ENCODE measurements around the gene MC5R. TPM values are rescaled to one million over a fixed set of nuclear protein-coding genes. Genes with fewer than 3 reads are reported as not detected.
"Not testable (repeated sequence)": the region's sequence is repeated elsewhere in the genome, so short reads cannot be mapped to it uniquely, and the experiment has no call there.

MC5R gene
- total RNA-seq, 1 donor from 2014 or later: 1.6 TPM

GRCh38 chr18:13835202-13835601, 11.3 kb downstream of the MC5R start:
- H3K4me3 ChIP-seq (ENCODE audit: low read length in 3 of 3): no peak overlapping the region
- no peak overlapping the region for H3K27ac ChIP-seq (ENCODE audit: low read depth, low read length)
- H3K36me3 ChIP-seq (ENCODE audit: control insufficient read depth in 3 of 3, insufficient read depth in 3 of 3, low read length in 3 of 3): no peaks in the 10 kb centered on the region
- H3K9me3 ChIP-seq (ENCODE audit: control insufficient read depth in 3 of 3, low read length in 3 of 3): no peaks in the 10 kb centered on the region
- no peaks in the 10 kb centered on the region for H3K4me1 ChIP-seq (ENCODE audit: control insufficient read depth in 3 of 3, insufficient read depth in 3 of 3, low read length in 3 of 3)
- H3K27me3 ChIP-seq (ENCODE audit: control insufficient read depth in 3 of 3, insufficient read depth in 3 of 3, low read length in 3 of 3): peaks cover 13 to 28% (median 21%) of the 10 kb centered on the region in 3 donors
- H3K9ac ChIP-seq (ENCODE audit: low read depth in 1 of 3, low read length in 3 of 3): no peak overlapping the region

GRCh38 chr18:13836559-13836958, 12.6 kb downstream of the MC5R start:
- Histone ChIP-seq H3K27ac (ENCODE audit: low read depth, low read length) (no peak overlapping the region), H3K9ac (ENCODE audit: low read depth in 1 of 3, low read length in 3 of 3) (no peak overlapping the region), H3K27me3 (ENCODE audit: control insufficient read depth in 3 of 3, insufficient read depth in 3 of 3, low read length in 3 of 3) (peaks cover 10 to 28% (median 16%) of the 10 kb centered on the region in 3 donors), H3K9me3 (ENCODE audit: control insufficient read depth in 3 of 3, low read length in 3 of 3) (no peaks in the 10 kb centered on the region), H3K4me1 (ENCODE audit: control insufficient read depth in 3 of 3, insufficient read depth in 3 of 3, low read length in 3 of 3) (no peaks in the 10 kb centered on the region), H3K4me3 (ENCODE audit: low read length in 3 of 3) (no peak overlapping the region), H3K36me3 (ENCODE audit: control insufficient read depth in 3 of 3, insufficient read depth in 3 of 3, low read length in 3 of 3) (no peaks in the 10 kb centered on the region)

GRCh38 chr18:13849791-13850190, 25.8 kb downstream of the MC5R start:
- no peak overlapping the region for H3K4me3 ChIP-seq (ENCODE audit: low read length in 3 of 3)
- no peaks in the 10 kb centered on the region for H3K27me3 ChIP-seq (ENCODE audit: control insufficient read depth in 3 of 3, insufficient read depth in 3 of 3, low read length in 3 of 3)
- H3K27ac ChIP-seq (ENCODE audit: low read depth, low read length): no peak overlapping the region
- H3K9me3 ChIP-seq (ENCODE audit: control insufficient read depth in 3 of 3, low read length in 3 of 3): peaks cover 0 to 7% (median 5%) of the 10 kb centered on the region in 3 donors
- no peaks in the 10 kb centered on the region for H3K4me1 ChIP-seq (ENCODE audit: control insufficient read depth in 3 of 3, insufficient read depth in 3 of 3, low read length in 3 of 3)
- no peak overlapping the region for H3K9ac ChIP-seq (ENCODE audit: low read depth in 1 of 3, low read length in 3 of 3)
- H3K36me3 ChIP-seq (ENCODE audit: control insufficient read depth in 3 of 3, insufficient read depth in 3 of 3, low read length in 3 of 3): no peaks in the 10 kb centered on the region

- H3K27me3 ChIP-seq (ENCODE audit: control insufficient read depth in 3 of 3, insufficient read depth in 3 of 3, low read length in 3 of 3); H3K4me3 ChIP-seq (ENCODE audit: low read length in 3 of 3); H3K4me1 ChIP-seq (ENCODE audit: control insufficient read depth in 3 of 3, insufficient read depth in 3 of 3, low read length in 3 of 3); H3K27ac ChIP-seq (ENCODE audit: low read depth, low read length); H3K36me3 ChIP-seq (ENCODE audit: control insufficient read depth in 3 of 3, insufficient read depth in 3 of 3, low read length in 3 of 3); H3K9ac ChIP-seq (ENCODE audit: low read depth in 1 of 3, low read length in 3 of 3); H3K9me3 ChIP-seq (ENCODE audit: control insufficient read depth in 3 of 3, low read length in 3 of 3): not testable (repeated sequence)
Measured at GRCh38 chr18:13862898-13863297, 38.9 kb downstream of the MC5R start.

- peaks cover 23 to 37% (median 28%) of the 10 kb centered on the region in 3 donors for H3K27me3 ChIP-seq (ENCODE audit: control insufficient read depth in 3 of 3, insufficient read depth in 3 of 3, low read length in 3 of 3)
- H3K27ac ChIP-seq (ENCODE audit: low read depth, low read length): no peak overlapping the region
- no peaks in the 10 kb centered on the region for H3K36me3 ChIP-seq (ENCODE audit: control insufficient read depth in 3 of 3, insufficient read depth in 3 of 3, low read length in 3 of 3)
- no peak overlapping the region for H3K4me3 ChIP-seq (ENCODE audit: low read length in 3 of 3)
- no peaks in the 10 kb centered on the region for H3K4me1 ChIP-seq (ENCODE audit: control insufficient read depth in 3 of 3, insufficient read depth in 3 of 3, low read length in 3 of 3)
- no peaks in the 10 kb centered on the region for H3K9me3 ChIP-seq (ENCODE audit: control insufficient read depth in 3 of 3, low read length in 3 of 3)
- no peak overlapping the region for H3K9ac ChIP-seq (ENCODE audit: low read depth in 1 of 3, low read length in 3 of 3)
Measured at GRCh38 chr18:13868501-13869271, 44.7 kb downstream of the MC5R start.

- H3K4me3 ChIP-seq (ENCODE audit: low read length in 3 of 3): no peak overlapping the region
- peaks cover 19 to 35% (median 28%) of the 10 kb centered on the region in 3 donors for H3K27me3 ChIP-seq (ENCODE audit: control insufficient read depth in 3 of 3, insufficient read depth in 3 of 3, low read length in 3 of 3)
- no peaks in the 10 kb centered on the region for H3K9me3 ChIP-seq (ENCODE audit: control insufficient read depth in 3 of 3, low read length in 3 of 3)
- H3K27ac ChIP-seq (ENCODE audit: low read depth, low read length): no peak overlapping the region
- H3K9ac ChIP-seq (ENCODE audit: low read depth in 1 of 3, low read length in 3 of 3): no peak overlapping the region
- no peaks in the 10 kb centered on the region for H3K4me1 ChIP-seq (ENCODE audit: control insufficient read depth in 3 of 3, insufficient read depth in 3 of 3, low read length in 3 of 3)
- no peaks in the 10 kb centered on the region for H3K36me3 ChIP-seq (ENCODE audit: control insufficient read depth in 3 of 3, insufficient read depth in 3 of 3, low read length in 3 of 3)
Measured at GRCh38 chr18:13871701-13872100, 47.8 kb downstream of the MC5R start.

GRCh38 chr18:13872373-13872772, 48.4 kb downstream of the MC5R start:
- no peaks in the 10 kb centered on the region for H3K9me3 ChIP-seq (ENCODE audit: control insufficient read depth in 3 of 3, low read length in 3 of 3)
- H3K36me3 ChIP-seq (ENCODE audit: control insufficient read depth in 3 of 3, insufficient read depth in 3 of 3, low read length in 3 of 3): no peaks in the 10 kb centered on the region
- peaks cover 19 to 35% (median 28%) of the 10 kb centered on the region in 3 donors for H3K27me3 ChIP-seq (ENCODE audit: control insufficient read depth in 3 of 3, insufficient read depth in 3 of 3, low read length in 3 of 3)
- H3K9ac ChIP-seq (ENCODE audit: low read depth in 1 of 3, low read length in 3 of 3): no peak overlapping the region
- no peak overlapping the region for H3K4me3 ChIP-seq (ENCODE audit: low read length in 3 of 3)
- H3K4me1 ChIP-seq (ENCODE audit: control insufficient read depth in 3 of 3, insufficient read depth in 3 of 3, low read length in 3 of 3): no peaks in the 10 kb centered on the region
- H3K27ac ChIP-seq (ENCODE audit: low read depth, low read length): no peak overlapping the region

GRCh38 chr18:13872932-13873331, 49.0 kb downstream of the MC5R start:
- H3K4me1 ChIP-seq (ENCODE audit: control insufficient read depth in 3 of 3, insufficient read depth in 3 of 3, low read length in 3 of 3): no peaks in the 10 kb centered on the region
- H3K27me3 ChIP-seq (ENCODE audit: control insufficient read depth in 3 of 3, insufficient read depth in 3 of 3, low read length in 3 of 3): peaks cover 19 to 35% (median 25%) of the 10 kb centered on the region in 3 donors
- no peaks in the 10 kb centered on the region for H3K9me3 ChIP-seq (ENCODE audit: control insufficient read depth in 3 of 3, low read length in 3 of 3)
- no peak overlapping the region for H3K4me3 ChIP-seq (ENCODE audit: low read length in 3 of 3)
- no peak overlapping the region for H3K9ac ChIP-seq (ENCODE audit: low read depth in 1 of 3, low read length in 3 of 3)
- H3K27ac ChIP-seq (ENCODE audit: low read depth, low read length): no peak overlapping the region
- no peaks in the 10 kb centered on the region for H3K36me3 ChIP-seq (ENCODE audit: control insufficient read depth in 3 of 3, insufficient read depth in 3 of 3, low read length in 3 of 3)

GRCh38 chr18:13874558-13874957, 50.6 kb downstream of the MC5R start:
- Histone ChIP-seq H3K9me3 (ENCODE audit: control insufficient read depth in 3 of 3, low read length in 3 of 3) (no peaks in the 10 kb centered on the region), H3K9ac (ENCODE audit: low read depth in 1 of 3, low read length in 3 of 3) (no peak overlapping the region), H3K27me3 (ENCODE audit: control insufficient read depth in 3 of 3, insufficient read depth in 3 of 3, low read length in 3 of 3) (peaks cover 10 to 24% (median 15%) of the 10 kb centered on the region in 3 donors), H3K4me3 (ENCODE audit: low read length in 3 of 3) (no peak overlapping the region), H3K36me3 (ENCODE audit: control insufficient read depth in 3 of 3, insufficient read depth in 3 of 3, low read length in 3 of 3) (no peaks in the 10 kb centered on the region), H3K27ac (ENCODE audit: low read depth, low read length) (no peak overlapping the region), H3K4me1 (ENCODE audit: control insufficient read depth in 3 of 3, insufficient read depth in 3 of 3, low read length in 3 of 3) (no peaks in the 10 kb centered on the region)

Measured in skeletal muscle tissue (tissue), 4 donors.